Ureter (tissue), 1 donor: ENCODE results near the gene DOK5. TPM values are rescaled to one million over a fixed set of nuclear protein-coding genes. Genes with fewer than 3 reads are reported as not detected.
"Not testable (repeated sequence)": the region's sequence is repeated elsewhere in the genome, so short reads cannot be mapped to it uniquely, and the experiment has no call there.

Experiments
- DNase-seq: peaks from one replicate; pipeline ENCODE4 v3.0.0-alpha.2; 2020; ENCODE audit warnings: low spot score
- total RNA-seq: library from RNA; stranded (reverse); gene quantifications from one replicate; pipeline ENCODE4 v1.2.4, GENCODE V29; 2023
- donor health status: DM: yes; HTN: yes; CAD: no.

DOK5 gene
- total RNA-seq, 1 donor from 2014 or later = 3.0 TPM

DNA sequence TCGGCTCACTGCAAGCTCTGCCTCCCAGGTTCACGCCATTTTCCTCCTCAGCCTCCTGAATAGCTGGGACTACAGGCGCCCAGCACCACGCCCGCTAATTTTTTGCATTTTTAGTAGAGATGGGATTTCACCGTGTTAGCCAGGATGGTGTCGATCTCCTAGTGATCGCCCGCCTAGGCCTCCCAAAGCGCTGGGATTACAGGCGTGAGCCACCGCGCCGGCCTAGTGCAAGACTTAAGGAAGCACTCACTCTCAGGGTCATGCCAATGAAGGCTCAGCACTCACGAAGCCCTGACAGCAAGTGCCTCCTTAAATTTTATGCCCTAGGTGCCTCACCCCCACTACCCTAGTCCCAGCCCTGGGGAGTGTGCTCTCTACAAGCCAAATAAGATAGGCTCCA, 4.7 kb upstream of the DOK5 start:
- no peak for DNase-seq

GRCh38 chr20:54472607-54473006, 2.8 kb upstream of the DOK5 start:
- DNase-seq = no peak

GRCh38 chr20:54473340-54473739, 2.1 kb upstream of the DOK5 start:
- DNase-seq = no peak

- DNase-seq = no peak
These were observed 1.3 kb upstream of the DOK5 start for GRCh38 chr20:54474046-54474445.

DNA sequence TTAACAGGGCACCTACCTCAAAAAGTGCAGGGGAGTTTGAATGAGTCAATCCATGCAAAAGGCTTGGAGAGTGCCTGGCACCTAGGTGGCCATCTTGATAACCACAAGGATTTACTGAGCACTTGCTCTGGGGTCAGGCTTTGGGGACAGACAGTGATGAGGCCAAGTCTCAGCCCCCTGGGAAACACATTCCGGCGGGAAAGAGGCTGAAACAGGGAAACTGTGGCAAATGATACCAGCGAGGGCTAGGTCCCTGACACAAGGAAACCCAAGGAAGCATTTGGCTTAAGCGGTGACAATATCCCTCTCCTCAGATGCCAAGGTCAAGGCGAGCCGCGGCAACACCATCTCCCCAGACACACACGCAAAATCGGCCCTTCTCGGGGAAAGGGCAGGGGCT, 527 bp upstream of the DOK5 start:
- no peak for DNase-seq

DNA sequence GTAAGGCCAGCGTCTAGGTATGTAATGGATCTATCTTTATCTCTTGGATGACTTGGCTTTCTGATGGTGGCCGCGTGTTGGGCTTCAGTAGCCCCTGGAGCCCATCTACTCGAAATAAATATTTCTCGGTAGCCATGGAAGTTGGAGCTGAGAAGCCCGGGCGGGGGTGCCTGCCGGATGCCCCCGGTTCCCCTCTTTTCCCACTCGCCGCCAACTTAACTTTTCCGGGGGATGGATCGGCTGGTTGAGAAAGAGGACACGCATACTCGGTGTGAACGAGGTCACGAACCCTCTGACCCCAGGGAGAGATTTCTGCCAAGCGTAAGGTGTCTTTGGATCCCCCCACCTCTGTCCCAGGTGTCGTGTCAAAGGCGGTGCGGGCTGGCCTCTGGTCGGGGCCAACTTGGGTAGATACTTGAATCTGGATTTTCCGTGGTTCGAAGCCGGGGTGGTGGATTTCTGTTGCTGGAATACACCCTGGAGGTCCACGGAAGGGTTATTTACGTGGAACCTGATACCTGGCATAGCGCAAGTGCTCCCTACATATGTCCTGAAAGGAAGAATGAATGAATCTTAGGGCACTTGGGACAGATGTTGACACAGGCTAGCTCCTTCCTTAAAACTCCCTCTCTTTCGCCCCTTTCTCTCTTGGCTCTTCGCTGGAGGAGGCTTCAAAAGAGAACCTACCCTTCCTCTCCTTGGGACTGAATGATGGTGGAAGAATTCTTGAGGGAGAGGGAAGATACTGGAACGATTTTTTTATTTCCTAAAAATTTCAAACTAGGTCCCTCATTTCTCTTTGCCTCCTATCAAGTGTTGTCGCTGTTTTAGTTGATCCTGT, 996 bp downstream of the DOK5 start:
- DNase-seq = no peak

GRCh38 chr20:54477191-54477955, 2.0 kb downstream of the DOK5 start:
- DNase-seq = no peak

DNA sequence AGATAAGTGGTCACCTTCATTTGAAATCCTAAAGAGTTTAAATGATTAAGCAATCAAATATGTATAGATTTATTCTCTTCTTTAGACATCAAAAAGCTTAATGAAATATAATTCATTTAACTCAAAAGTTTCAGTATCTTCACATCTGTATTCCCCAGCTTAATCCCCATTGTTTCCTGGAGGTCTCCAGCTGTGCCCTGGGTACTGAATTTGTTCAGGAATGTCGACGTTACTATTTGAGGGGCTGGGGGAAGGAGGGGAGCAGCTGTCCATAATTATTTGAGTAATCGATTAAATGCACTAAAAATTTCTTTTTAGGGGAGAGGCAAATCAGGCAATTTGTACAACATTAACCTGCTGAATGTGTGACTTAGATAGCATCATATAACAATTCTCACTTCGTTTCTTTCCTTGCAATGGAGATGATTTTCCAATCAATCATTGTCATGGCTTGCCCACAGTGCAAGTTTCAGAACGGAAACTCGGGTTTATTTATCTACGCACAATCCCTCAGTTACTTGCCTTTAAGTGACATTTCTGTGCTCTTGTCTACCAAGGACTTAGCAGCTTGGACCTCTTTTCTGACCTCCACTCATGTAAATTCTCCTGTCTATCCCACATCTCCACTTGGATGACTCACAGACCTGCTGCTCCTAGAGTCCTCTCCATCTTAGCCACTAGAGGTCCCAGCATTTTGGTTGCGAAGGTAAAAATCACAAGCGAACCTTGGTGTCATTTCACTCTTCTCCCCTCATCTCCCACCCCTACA, 3.9 kb downstream of the DOK5 start:
- DNase-seq = no peak

DNA sequence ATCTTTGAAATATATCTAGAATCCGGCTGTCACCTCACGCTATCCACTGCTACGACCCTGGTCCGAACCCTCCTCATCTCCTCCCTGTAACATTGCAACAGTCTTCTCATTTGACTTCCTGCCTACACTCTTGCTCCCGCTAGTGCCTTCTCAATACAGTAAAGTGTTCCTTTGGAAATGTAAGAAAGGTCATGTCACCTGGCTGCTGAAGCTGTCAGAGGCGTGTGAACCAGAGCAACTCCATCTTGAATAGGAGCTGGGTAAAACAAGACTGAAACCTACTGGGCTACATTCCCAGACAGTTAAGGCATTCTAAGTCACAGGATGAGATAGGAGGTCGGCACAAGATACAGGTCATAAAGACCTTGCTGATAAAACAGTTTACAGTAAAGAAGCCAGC, 4.5 kb downstream of the DOK5 start:
- not testable (repeated sequence) for DNase-seq

GRCh38 chr20:54481442-54481841, 6.0 kb downstream of the DOK5 start:
- DNase-seq = no peak

- no peak for DNase-seq
These were observed 10.2 kb downstream of the DOK5 start for GRCh38 chr20:54485631-54486030.

- no peak for DNase-seq
These were observed 11.2 kb downstream of the DOK5 start for GRCh38 chr20:54486585-54486984.

DNA sequence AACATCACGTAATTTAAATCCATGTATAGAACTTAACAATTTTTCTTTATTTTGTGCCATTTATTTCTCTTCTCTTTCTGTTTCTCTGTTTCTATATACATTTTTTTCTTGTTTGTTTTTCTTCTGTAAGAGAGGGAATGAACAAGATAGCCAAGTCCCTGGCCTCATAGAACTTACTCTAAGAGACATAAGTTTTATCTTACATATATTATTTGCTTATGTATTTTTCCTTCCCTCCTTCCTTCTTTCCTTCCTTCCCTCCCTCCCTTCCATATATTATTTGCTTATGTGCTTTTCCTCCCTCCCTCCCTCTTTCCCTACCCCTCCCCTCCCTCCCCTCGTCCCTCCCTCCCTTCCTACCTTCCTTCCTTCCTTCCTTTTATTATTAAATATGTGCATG, 13.0 kb downstream of the DOK5 start:
- no peak for DNase-seq

- no peak for DNase-seq
These were observed 16.1 kb downstream of the DOK5 start for GRCh38 chr20:54491506-54491905.

DNA sequence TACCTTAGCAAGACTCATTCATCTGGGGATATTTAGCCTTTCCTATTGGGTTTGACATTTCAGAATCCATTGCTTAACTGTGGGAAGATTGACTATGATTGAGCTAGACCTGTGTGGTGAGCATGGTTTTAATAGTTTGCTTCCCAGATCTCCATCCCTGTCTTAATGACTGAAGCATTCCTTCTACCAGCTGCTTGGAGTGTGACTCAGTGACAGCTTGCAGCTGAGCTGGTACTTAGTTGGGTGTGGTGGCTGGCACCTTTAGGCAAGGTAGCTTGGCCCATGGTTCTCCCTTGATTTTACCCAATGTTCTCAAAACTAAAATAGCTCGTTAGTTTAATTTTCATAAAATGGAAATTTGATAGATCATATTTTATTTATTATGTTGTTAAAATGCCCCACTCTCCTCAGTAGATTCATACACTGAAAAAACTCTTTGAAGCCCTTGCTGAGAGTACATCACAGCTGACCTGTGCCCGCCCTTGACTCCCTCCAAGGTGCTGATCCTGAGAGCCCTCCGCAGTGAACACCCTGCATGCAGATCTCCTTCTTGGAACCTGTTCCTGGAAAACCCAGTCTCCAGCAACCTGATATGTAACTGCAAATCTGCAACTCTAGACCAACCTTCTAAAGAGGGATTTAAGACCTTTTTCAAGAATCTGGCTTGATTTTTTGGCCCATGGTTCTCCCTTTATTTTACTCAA, 19.1 kb downstream of the DOK5 start:
- DNase-seq = no peak

DNA sequence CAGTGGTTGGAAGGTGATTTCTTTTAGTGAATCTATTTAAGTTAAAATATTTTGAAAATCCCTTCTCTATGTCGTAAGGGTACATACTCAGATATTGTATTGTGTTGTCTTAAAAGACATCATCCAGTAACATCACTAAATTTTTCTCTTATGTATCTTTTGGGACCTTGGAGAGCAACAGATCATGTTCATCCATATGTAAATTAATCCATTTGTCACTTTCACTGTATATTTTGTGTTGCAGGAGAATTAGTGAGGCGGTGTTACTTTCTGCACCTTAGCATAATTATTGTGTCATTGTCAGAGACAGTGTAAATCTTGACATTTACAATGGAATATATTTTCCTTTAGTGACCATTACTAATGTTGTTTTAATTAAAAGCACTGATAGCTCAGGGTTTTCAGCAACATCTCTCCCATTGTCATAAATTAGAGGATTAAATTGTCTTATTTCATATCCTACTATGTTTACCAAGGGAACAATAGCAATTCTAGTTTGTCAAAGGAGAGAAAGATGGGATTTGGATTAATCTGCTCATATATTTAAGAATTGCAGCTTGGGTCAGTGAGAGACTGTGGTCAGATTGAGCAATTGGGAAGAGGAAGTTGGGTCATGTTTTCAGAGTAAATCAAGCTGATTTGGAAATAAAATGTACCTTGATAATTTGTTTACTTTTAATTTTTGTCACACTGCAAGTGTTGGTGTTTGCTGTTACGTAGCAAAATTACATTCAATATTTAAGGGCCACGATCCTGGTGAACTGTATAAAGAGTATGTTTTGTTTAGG, 22.7 kb downstream of the DOK5 start:
- no peak for DNase-seq

- no peak for DNase-seq
These were observed 23.7 kb downstream of the DOK5 start for GRCh38 chr20:54499111-54499510.

DNA sequence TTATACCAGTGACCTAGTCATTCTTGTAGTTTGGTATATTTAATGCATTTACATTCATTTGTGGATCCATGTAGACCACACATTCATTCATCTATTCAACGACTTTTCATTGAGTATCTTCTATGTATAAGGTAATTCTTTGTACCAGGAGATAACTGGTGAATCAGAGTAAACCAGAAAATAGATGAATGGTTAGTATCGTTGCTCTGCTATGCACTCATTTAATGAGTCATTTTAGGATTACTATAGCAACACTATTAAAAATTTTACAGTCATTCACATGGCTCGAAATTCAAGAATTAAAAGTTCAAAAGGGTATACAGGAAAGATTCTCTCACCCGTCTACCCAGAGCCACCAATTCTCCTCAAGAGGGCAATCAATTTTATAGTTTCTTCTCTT, 26.8 kb downstream of the DOK5 start:
- DNase-seq = no peak

DNA sequence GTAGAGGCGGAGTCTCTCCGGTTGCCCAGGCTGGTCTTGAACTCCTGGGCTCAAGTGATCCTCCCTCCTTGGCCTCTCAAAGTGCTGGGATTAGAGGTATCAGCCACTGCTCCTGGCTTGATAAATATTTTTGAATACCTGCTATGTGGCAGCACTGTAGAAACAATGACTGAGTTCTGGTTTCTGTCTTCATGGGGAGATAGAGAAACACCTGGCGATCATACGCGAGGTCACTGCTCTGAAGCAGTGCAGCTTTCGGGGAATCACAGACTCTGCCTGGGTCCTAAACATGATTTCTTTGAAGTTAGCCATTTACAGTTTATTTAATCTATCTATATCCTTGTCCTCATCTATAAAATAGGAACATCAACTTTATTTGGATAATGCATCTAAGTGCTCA, 31.2 kb downstream of the DOK5 start:
- DNase-seq = no peak

- DNase-seq = no peak
These were observed 35.2 kb downstream of the DOK5 start for GRCh38 chr20:54510541-54511129.

- no peak for DNase-seq
These were observed 37.3 kb downstream of the DOK5 start for GRCh38 chr20:54512694-54513093.
